ENCODE measurements around the gene CREB5. TPM values are rescaled to one million over a fixed set of nuclear protein-coding genes. Genes with fewer than 3 reads are reported as not detected.

Gene CREB5
- total and polyA plus RNA-seq, 9 donors: 16.0 to 46.2 (median 28.5) TPM

DNA sequence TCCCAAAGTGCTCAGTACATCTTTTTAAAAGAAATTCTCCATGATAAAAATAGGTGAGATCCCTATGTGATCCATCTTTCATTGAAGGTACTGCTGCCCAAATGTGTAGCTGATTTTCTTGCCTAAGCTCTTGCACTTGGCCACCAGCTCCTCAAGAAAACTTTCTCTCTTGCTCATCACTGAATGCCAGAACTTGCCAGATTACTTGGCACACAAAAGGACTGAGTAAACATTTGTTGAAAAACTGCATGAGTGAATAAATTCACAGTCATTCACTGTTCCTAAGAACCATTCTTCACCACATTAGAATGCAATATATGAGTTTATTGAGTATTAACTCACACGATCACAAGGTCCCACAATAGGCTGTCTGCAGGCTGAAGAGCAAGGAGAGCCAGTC is 445.9 kb downstream of the CREB5 start:
- H3K9me3 ChIP-seq (replicated peaks; ENCODE audit: control insufficient read depth, low read depth, low read length): no peaks in the 10 kb centered on the region
- peaks cover 8% of the 10 kb centered on the region for H3K4me1 ChIP-seq (ENCODE audit: control insufficient read depth, insufficient read depth, low read length)
- DNase-seq: no peak
- H3K27me3 ChIP-seq (ENCODE audit: control insufficient read depth, insufficient read depth, low read length): peaks cover 6% of the 10 kb centered on the region
- 71% methylated on average over 1 of the region's 1 CpG for WGBS (ENCODE audit: insufficient coverage)
- no peak overlapping the region for H3K4me3 ChIP-seq (ENCODE audit: low read length)
- no peak overlapping the region for H3K27ac ChIP-seq (ENCODE audit: low read length)
- no peaks in the 10 kb centered on the region for H3K36me3 ChIP-seq (ENCODE audit: control insufficient read depth, insufficient read depth, low read length)

DNA sequence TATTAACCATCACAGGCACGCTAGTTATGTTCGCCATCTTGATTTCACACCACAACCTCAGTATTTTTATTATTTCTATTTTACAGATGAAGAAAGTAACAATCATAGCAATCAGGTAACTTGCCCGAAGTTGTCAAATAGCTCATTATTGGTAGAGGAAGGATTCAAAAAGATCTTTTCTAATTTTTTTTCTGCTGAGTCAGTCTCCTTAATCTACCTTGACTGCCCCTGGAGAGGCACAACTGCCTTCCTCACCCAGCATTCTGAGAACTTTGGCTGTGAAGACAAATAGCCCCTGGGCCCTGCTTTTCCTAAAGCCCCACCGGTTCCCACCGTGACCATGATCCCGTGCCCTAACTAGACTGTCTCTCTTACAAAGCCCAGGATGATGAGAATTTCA is 446.6 kb downstream of the CREB5 start:
- Histone ChIP-seq H3K36me3 (ENCODE audit: control insufficient read depth, insufficient read depth, low read length) (no peaks in the 10 kb centered on the region), H3K4me3 (ENCODE audit: low read length) (no peak overlapping the region), H3K4me1 (ENCODE audit: control insufficient read depth, insufficient read depth, low read length) (peaks cover 7% of the 10 kb centered on the region), H3K9me3 (replicated peaks; ENCODE audit: control insufficient read depth, low read depth, low read length) (no peaks in the 10 kb centered on the region), H3K27ac (ENCODE audit: low read length) (no peak overlapping the region), H3K27me3 (ENCODE audit: control insufficient read depth, insufficient read depth, low read length) (peaks cover 2% of the 10 kb centered on the region)
- WGBS (ENCODE audit: insufficient coverage): no CpG with 5 or more reads among the region's 6 CpGs
- no peak for DNase-seq

DNA sequence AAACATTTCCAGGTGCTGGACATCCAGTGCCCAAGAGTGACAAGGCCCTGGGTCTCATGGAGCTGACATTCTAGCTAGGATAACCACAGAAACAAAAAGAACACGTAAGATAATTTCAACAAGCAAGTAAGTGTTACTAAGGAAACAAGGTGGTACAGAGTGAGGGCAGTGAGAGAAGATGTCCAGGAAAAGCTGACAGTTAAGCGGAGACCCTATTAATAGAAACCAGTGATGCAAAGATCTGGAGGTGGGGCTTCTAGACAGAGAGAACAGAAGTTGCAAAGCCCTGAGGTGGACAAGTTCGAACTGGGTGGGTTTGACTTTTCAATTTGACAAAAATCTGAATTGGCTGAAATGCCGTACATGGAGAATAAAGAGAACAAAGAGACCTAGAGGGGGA is 449.5 kb downstream of the CREB5 start:
- no peak for DNase-seq
- Histone ChIP-seq H3K4me3 (ENCODE audit: low read length) (no peak overlapping the region), H3K4me1 (ENCODE audit: control insufficient read depth, insufficient read depth, low read length) (peaks cover 11% of the 10 kb centered on the region), H3K9me3 (replicated peaks; ENCODE audit: control insufficient read depth, low read depth, low read length) (no peaks in the 10 kb centered on the region), H3K36me3 (ENCODE audit: control insufficient read depth, insufficient read depth, low read length) (no peaks in the 10 kb centered on the region), H3K27ac (ENCODE audit: low read length) (no peak overlapping the region), H3K27me3 (ENCODE audit: control insufficient read depth, insufficient read depth, low read length) (no peaks in the 10 kb centered on the region)
- WGBS (ENCODE audit: insufficient coverage): 94% methylated on average over 3 of the region's 4 CpGs

DNA sequence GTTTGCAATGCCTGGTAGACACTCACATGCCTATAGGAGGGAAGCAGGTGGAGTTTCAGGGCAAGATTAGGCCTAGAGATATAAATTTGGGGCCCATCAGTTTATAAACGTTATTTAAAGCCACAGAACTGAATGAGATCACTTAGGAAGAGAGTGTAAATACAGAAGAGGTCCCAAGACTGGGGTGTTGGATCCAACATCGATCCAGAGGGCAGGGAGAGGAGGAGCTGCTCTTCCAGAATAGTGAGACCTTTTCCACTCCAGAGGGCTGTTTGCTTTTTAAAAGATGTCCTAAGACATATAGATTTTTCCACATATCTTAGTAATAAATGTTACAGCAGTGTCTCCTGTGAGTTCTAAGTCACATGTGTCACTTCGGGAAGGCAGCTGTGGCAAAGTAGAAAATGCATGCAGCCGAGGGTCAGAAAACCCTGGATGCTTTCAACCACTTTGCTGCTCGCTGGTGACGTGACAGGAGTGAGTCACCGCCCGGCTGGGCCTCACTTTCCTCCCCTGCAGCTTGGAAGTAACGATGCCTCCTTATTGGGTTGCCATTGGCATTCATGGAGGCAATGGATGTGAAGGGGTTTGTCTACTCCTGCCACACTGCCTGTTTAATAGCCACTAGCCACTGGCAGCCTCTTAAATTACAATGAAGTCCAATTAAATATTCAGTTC is 450.4 kb downstream of the CREB5 start:
- Histone ChIP-seq H3K27ac (ENCODE audit: low read length) (no peak overlapping the region), H3K9me3 (replicated peaks; ENCODE audit: control insufficient read depth, low read depth, low read length) (no peaks in the 10 kb centered on the region), H3K4me1 (ENCODE audit: control insufficient read depth, insufficient read depth, low read length) (peaks cover 11% of the 10 kb centered on the region), H3K27me3 (ENCODE audit: control insufficient read depth, insufficient read depth, low read length) (no peaks in the 10 kb centered on the region), H3K4me3 (ENCODE audit: low read length) (no peak overlapping the region), H3K36me3 (ENCODE audit: control insufficient read depth, insufficient read depth, low read length) (no peaks in the 10 kb centered on the region)
- WGBS (ENCODE audit: insufficient coverage): 65% methylated on average over 7 of the region's 9 CpGs
- DNase-seq: peak; percentile 31

DNA sequence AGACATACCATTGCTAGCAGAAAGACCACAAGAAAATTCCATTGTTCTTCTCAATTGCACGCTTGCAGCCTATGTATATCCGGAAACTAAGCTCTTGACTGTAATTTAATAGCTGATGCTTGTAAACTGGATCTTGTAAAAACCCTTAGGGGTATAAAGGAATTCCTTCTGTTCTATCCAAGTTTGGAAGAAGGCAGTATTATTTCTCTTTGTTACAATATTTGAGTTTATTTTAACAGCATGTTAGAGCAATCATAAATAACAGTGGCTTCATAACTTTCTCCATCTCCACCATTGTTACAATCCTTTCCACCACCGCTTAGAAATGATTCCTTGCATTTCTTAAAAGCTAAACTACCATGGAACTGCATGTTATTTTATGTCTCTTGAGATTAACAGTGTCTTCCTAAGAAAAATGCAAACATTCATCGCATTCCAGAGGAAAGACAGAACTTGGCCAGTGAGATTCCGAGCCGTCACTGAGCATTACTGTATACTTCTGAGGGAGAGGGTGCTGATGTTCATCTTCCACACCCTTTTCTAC is 453.4 kb downstream of the CREB5 start:
- no peaks in the 10 kb centered on the region for H3K27me3 ChIP-seq (ENCODE audit: control insufficient read depth, insufficient read depth, low read length)
- peak overlapping the region; percentile 71 for H3K27ac ChIP-seq (ENCODE audit: low read length)
- no CpG with 5 or more reads among the region's 6 CpGs for WGBS (ENCODE audit: insufficient coverage)
- peaks cover 11% of the 10 kb centered on the region for H3K4me1 ChIP-seq (ENCODE audit: control insufficient read depth, insufficient read depth, low read length)
- DNase-seq: peak; percentile 85
- H3K4me3 ChIP-seq (ENCODE audit: low read length): no peak overlapping the region
- no peaks in the 10 kb centered on the region for H3K9me3 ChIP-seq (replicated peaks; ENCODE audit: control insufficient read depth, low read depth, low read length)
- H3K36me3 ChIP-seq (ENCODE audit: control insufficient read depth, insufficient read depth, low read length): no peaks in the 10 kb centered on the region

DNA sequence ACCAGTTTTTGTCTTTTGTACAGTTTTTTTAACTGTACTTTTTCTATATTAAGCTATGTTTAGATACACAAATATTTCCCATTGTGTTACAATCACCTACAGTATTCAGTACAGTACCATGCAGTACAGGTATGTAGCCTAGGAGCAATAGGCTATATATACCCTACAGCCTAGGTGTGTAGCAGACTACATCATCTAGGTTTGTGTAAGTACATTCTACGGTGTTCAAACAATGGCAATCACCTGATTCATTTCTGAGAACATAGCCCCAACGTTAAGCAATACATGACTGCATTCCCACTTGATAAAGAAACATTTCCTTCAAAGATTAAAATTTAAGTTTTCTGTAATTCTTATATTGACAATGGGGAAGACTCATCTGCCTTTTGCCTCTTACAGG is 456.4 kb downstream of the CREB5 start:
- Histone ChIP-seq H3K4me3 (ENCODE audit: low read length) (no peak overlapping the region), H3K36me3 (ENCODE audit: control insufficient read depth, insufficient read depth, low read length) (no peaks in the 10 kb centered on the region), H3K27me3 (ENCODE audit: control insufficient read depth, insufficient read depth, low read length) (no peaks in the 10 kb centered on the region), H3K4me1 (ENCODE audit: control insufficient read depth, insufficient read depth, low read length) (peaks cover 7% of the 10 kb centered on the region), H3K27ac (ENCODE audit: low read length) (no peak overlapping the region), H3K9me3 (replicated peaks; ENCODE audit: control insufficient read depth, low read depth, low read length) (no peaks in the 10 kb centered on the region)
- no peak for DNase-seq
- WGBS (ENCODE audit: insufficient coverage): no CpG with 5 or more reads among the region's 2 CpGs

DNA sequence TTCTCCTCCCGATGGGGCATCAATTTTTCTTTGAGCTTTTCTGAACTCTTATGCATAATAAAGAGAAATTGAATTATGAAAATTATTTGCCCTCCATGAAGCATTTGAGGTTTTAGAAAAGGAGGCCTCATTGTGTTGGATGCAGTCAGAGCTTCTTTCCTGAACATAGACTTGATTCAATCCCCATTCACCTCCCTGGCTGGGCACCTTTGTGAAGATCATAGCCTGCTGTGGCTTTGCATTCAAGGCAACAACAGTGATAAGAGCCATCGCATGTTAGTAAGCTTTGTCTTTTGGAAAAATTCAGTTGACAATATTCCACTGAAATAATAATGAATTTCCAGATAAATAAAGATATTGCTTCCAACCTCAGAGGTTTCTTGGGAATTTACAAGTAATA is 458.8 kb downstream of the CREB5 start:
- H3K27me3 ChIP-seq (ENCODE audit: control insufficient read depth, insufficient read depth, low read length): no peaks in the 10 kb centered on the region
- no peaks in the 10 kb centered on the region for H3K36me3 ChIP-seq (ENCODE audit: control insufficient read depth, insufficient read depth, low read length)
- no CpG with 5 or more reads among the region's 2 CpGs for WGBS (ENCODE audit: insufficient coverage)
- no peak overlapping the region for H3K4me3 ChIP-seq (ENCODE audit: low read length)
- DNase-seq: no peak
- no peaks in the 10 kb centered on the region for H3K9me3 ChIP-seq (replicated peaks; ENCODE audit: control insufficient read depth, low read depth, low read length)
- peaks cover 5% of the 10 kb centered on the region for H3K4me1 ChIP-seq (ENCODE audit: control insufficient read depth, insufficient read depth, low read length)
- no peak overlapping the region for H3K27ac ChIP-seq (ENCODE audit: low read length)

DNA sequence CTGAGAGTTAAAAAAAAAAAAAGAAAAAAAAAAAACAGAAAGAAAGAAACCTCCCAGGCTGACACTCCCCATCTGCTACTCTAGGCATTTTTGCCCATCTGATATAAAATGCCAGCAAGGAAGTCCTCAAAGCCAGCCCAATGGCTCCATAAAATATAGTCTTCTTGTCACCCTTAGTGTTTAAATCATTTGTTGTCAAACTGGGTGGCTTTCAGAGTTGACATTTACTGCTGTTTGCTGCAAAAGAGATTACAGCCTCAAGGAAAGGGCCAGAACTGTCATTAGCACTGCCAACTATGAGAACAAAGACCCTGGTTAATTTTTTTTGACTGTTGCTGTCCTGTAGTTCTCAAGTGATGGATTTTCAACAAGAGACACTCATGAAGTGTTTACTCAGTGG is 459.3 kb downstream of the CREB5 start:
- Histone ChIP-seq H3K9me3 (replicated peaks; ENCODE audit: control insufficient read depth, low read depth, low read length) (no peaks in the 10 kb centered on the region), H3K4me3 (ENCODE audit: low read length) (no peak overlapping the region), H3K36me3 (ENCODE audit: control insufficient read depth, insufficient read depth, low read length) (no peaks in the 10 kb centered on the region), H3K4me1 (ENCODE audit: control insufficient read depth, insufficient read depth, low read length) (peaks cover under 1% of the 10 kb centered on the region), H3K27ac (ENCODE audit: low read length) (no peak overlapping the region), H3K27me3 (ENCODE audit: control insufficient read depth, insufficient read depth, low read length) (no peaks in the 10 kb centered on the region)
- no peak for DNase-seq

DNA sequence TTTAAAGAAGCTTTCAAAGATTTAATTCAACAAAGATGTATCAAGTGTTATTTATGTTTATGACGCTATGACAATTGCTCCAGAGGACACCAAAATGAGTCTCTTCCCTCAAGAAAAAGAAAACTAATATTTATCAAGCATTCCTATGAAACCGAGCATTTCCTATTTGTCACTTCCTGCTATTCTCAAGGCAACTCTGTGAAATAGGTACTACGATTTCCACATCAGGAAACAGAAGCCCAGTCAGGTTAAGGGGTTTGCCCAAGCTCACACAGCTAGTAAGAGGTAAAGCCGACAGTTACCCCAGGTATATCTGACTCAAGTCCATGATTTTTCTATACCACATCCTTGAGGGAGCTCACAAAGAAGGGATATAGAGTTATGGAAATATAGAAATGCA is 459.9 kb downstream of the CREB5 start:
- Histone ChIP-seq H3K36me3 (ENCODE audit: control insufficient read depth, insufficient read depth, low read length) (no peaks in the 10 kb centered on the region), H3K4me1 (ENCODE audit: control insufficient read depth, insufficient read depth, low read length) (no peaks in the 10 kb centered on the region), H3K27me3 (ENCODE audit: control insufficient read depth, insufficient read depth, low read length) (no peaks in the 10 kb centered on the region), H3K9me3 (replicated peaks; ENCODE audit: control insufficient read depth, low read depth, low read length) (no peaks in the 10 kb centered on the region), H3K27ac (ENCODE audit: low read length) (no peak overlapping the region), H3K4me3 (ENCODE audit: low read length) (no peak overlapping the region)
- 60% methylated on average over 1 of the region's 4 CpGs for whole genome bisulfite sequencing (ENCODE audit: insufficient coverage)
- DNase-seq: no peak

DNA sequence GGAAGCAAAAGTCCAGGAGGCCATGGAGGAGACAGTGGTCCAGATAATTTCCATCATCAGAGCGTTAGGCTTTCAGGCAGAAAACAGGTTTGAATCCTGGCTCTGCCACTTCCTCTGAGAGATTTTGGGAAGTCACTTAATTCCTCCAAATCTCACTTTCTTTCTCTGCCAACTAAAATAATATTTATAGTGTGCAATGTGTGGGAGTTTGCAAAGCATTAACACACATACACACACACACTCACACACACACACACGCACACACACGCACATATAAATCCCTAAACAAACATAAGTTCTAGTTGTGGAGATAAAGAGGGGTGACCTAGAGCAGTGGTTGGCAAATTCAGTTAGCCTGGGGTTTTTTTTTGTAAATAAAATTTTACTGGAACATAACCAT is 461.0 kb downstream of the CREB5 start:
- no peaks in the 10 kb centered on the region for H3K36me3 ChIP-seq (ENCODE audit: control insufficient read depth, insufficient read depth, low read length)
- no peaks in the 10 kb centered on the region for H3K9me3 ChIP-seq (replicated peaks; ENCODE audit: control insufficient read depth, low read depth, low read length)
- DNase-seq: no peak
- WGBS (ENCODE audit: insufficient coverage): 33% methylated on average over 1 of the region's 3 CpGs
- H3K27me3 ChIP-seq (ENCODE audit: control insufficient read depth, insufficient read depth, low read length): no peaks in the 10 kb centered on the region
- no peaks in the 10 kb centered on the region for H3K4me1 ChIP-seq (ENCODE audit: control insufficient read depth, insufficient read depth, low read length)
- no peak overlapping the region for H3K4me3 ChIP-seq (ENCODE audit: low read length)
- no peak overlapping the region for H3K27ac ChIP-seq (ENCODE audit: low read length)

DNA sequence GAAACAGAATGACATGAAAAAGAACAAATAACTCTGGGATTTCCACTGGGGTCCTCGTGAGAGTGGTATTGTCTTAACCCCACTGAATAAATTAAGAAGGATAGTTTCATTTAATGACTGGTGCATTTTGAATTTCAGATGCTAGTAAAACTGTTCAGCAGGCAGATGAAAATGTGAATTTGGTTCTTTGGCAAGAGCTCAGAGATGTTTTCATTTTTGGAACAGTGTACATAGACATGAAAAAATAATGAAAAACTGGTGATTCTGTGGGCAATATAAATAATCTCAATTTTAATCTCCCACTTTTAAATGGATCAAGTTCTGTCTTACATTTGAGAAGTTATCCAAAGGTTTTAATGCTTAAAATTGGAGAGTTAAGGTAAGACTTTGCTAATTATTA is 461.7 kb downstream of the CREB5 start:
- H3K27ac ChIP-seq (ENCODE audit: low read length): no peak overlapping the region
- no peak overlapping the region for H3K4me3 ChIP-seq (ENCODE audit: low read length)
- WGBS (ENCODE audit: insufficient coverage): 14% methylated on average over 1 of the region's 1 CpG
- no peaks in the 10 kb centered on the region for H3K4me1 ChIP-seq (ENCODE audit: control insufficient read depth, insufficient read depth, low read length)
- peak; percentile 53 for DNase-seq
- no peaks in the 10 kb centered on the region for H3K27me3 ChIP-seq (ENCODE audit: control insufficient read depth, insufficient read depth, low read length)
- H3K9me3 ChIP-seq (replicated peaks; ENCODE audit: control insufficient read depth, low read depth, low read length): no peaks in the 10 kb centered on the region
- H3K36me3 ChIP-seq (ENCODE audit: control insufficient read depth, insufficient read depth, low read length): no peaks in the 10 kb centered on the region

Data from muscle of leg (tissue), 11 donors.